ENCODE results near the gene TUG1. TPM values are rescaled to one million over a fixed set of nuclear protein-coding genes. Genes with fewer than 3 reads are reported as not detected.

Gene TUG1
- total and polyA plus RNA-seq, 9 of the 15 experiments (the other 6 are each of a cell fraction or from before 2014, with no cell fraction given): 24.7 to 132 (median 58.9) TPM

- DNase-seq (ENCODE audit: extremely low read depth in 1 of 4, low spot score in 3 of 4) (no peak), ATAC-seq (no peak), FAIRE-seq (no peak)
- peaks cover 0 to 3% of the 10 kb centered on the region in 2 experiments; a peak in 3 of 5 replicates for H3K4me1 ChIP-seq (replicated peaks in 1 of 2; ENCODE audit: control insufficient read depth in 2 of 2, insufficient read depth in 2 of 2, low read length in 2 of 2)
- no peak overlapping the region for H3K9ac ChIP-seq (ENCODE audit: insufficient read depth in 1 of 2, low read depth in 2 of 2, low read length in 2 of 2)
- POLR2A ChIA-PET: no interaction called here
- no peaks in the 10 kb centered on the region for H3K9me1 ChIP-seq (ENCODE audit: control insufficient read depth, insufficient read depth, low read length)
- H3K4me3 ChIP-seq: no peak overlapping the region
- intact Hi-C loops (cut with micrococcal nuclease) (no loop called here), in situ Hi-C loops (cut with MboI) (no loop called here)
- 45% methylated on average over 6 of the region's 6 CpGs for WGBS (ENCODE audit: insufficient coverage, low coverage, missing lambda C conversion rate)
- H3K9me3 ChIP-seq (replicated peaks; ENCODE audit: control insufficient read depth, insufficient read depth, low read depth, low read length): 0 out of 2 replicates have a peak, but pooled peaks cover 2% of the 10 kb centered on the region
- no peak overlapping the region for H3K27ac ChIP-seq (ENCODE audit: extremely low read depth, low read depth, low read length)
- CTCF ChIA-PET (ENCODE audit: low intra/inter-chr PET ratio): no interaction called here
- no peak for TF ChIP-seq ELF1 (tag; IDR thresholded peaks at IDR 0.05)
- no peak for TF ChIP-seq RBFOX2 (IDR thresholded peaks at IDR 0.05; ENCODE audit: low read depth, low read length)
- no peak for TF ChIP-seq CHCHD3 (CRISPR knock-in tag; IDR thresholded peaks at IDR 0.05)
- no peak for TF ChIP-seq EP300 (IDR thresholded peaks at IDR 0.05; ENCODE audit: low read length)
- no peak for TF ChIP-seq ETS1 (conservative IDR thresholded peaks at IDR 0.05; ENCODE audit: control insufficient read depth, low read depth, low read length)
- TF ChIP-seq GABPB2 (CRISPR knock-in tag; conservative IDR thresholded peaks at IDR 0.05): no peak
- no peak for TF ChIP-seq NFXL1 (CRISPR knock-in tag; IDR thresholded peaks at IDR 0.05)
- TF ChIP-seq SMAD2 (IDR thresholded peaks at IDR 0.05; ENCODE audit: low read depth, low read length): no peak
- no peaks in the 10 kb centered on the region for H3K79me2 ChIP-seq (ENCODE audit: control insufficient read depth, insufficient read depth, low read length)
- BruUV-seq (replicated peaks): no TSS peak
- no peaks in the 10 kb centered on the region for H4K20me1 ChIP-seq (replicated peaks; ENCODE audit: control insufficient read depth, insufficient read depth, low read length)
- H3K27me3 ChIP-seq (ENCODE audit: control insufficient read depth in 2 of 2, insufficient read depth in 2 of 2, low read length in 2 of 2): no peaks in the 10 kb centered on the region
- no peak overlapping the region for H3K4me2 ChIP-seq (ENCODE audit: insufficient read depth, low read length)
- H3K36me3 ChIP-seq (ENCODE audit: control insufficient read depth, insufficient read depth, low read length): no peaks in the 10 kb centered on the region
- H2AFZ ChIP-seq (ENCODE audit: low read depth, low read length): no peak overlapping the region
Observed at GRCh38 chr22:31001124-31001770, 32.2 kb downstream of the TUG1 start.
